Mesenchymal stem cell (in vitro differentiated cells and primary cell): ENCODE results near the gene FASTKD3.

ENCODE experiments used
- DNase-seq: peaks from one replicate; pipeline ENCODE4 v3.0.0-alpha.2; 2013
- H2AFZ ChIP-seq: one replicate; pipeline ENCODE4 v1.6.1; 2013; ENCODE audit warnings: low read depth, mild to moderate bottlenecking, control low read depth, inconsistent platforms, low read length, moderate library complexity
- H2AK5ac ChIP-seq: 2 replicates; pipeline ENCODE4 v1.6.1; 2013; ENCODE audit warnings: low read length, moderate library complexity, mild to moderate bottlenecking, inconsistent platforms; ENCODE audit not compliant: severe bottlenecking
- H2BK120ac ChIP-seq: one replicate; pipeline ENCODE4 v1.6.1; 2013; ENCODE audit warnings: low read depth, mild to moderate bottlenecking, inconsistent platforms, low read length, moderate library complexity
- H2BK12ac ChIP-seq, 2 experiments: one replicate each; pipeline ENCODE4 v1.6.1; 2013; ENCODE audit warnings: inconsistent platforms in 2 of 2, low read length in 2 of 2, mild to moderate bottlenecking in 2 of 2, moderate library complexity in 2 of 2, control low read depth in 1 of 2
- H2BK15ac ChIP-seq: one replicate; pipeline ENCODE4 v1.6.1; 2013; ENCODE audit warnings: mild to moderate bottlenecking, low read depth, inconsistent platforms; ENCODE audit not compliant: poor library complexity, severe bottlenecking
- H2BK5ac ChIP-seq: 2 replicates; pipeline ENCODE4 v1.6.1; 2013; ENCODE audit warnings: low read depth, mild to moderate bottlenecking, low read length, control low read depth, inconsistent platforms; ENCODE audit not compliant: poor library complexity, severe bottlenecking
- H3K14ac ChIP-seq, 2 experiments: one replicate each; pipeline ENCODE4 v1.6.1; 2013; ENCODE audit warnings: inconsistent platforms in 2 of 2, low read length in 2 of 2, control low read depth in 1 of 2, mild to moderate bottlenecking in 1 of 2, moderate library complexity in 1 of 2
- H3K18ac ChIP-seq, 2 experiments: one replicate each; pipeline ENCODE4 v1.6.1; 2013; ENCODE audit warnings: inconsistent platforms in 2 of 2, low read length in 2 of 2, control low read depth in 1 of 2, low read depth in 1 of 2, mild to moderate bottlenecking in 1 of 2
- H3K23ac ChIP-seq, 2 experiments: one replicate each; pipeline ENCODE4 v1.6.1; 2013; ENCODE audit warnings: inconsistent platforms in 2 of 2, low read length in 2 of 2, mild to moderate bottlenecking in 2 of 2, moderate library complexity in 2 of 2, control low read depth in 1 of 2
- H3K27ac ChIP-seq: 2 replicates; pipeline ENCODE4 v1.5.1; 2013; ENCODE audit warnings: mild to moderate bottlenecking, moderate library complexity, low read length, control low read depth, inconsistent platforms; ENCODE audit not compliant: poor library complexity, severe bottlenecking
- H3K27me3 ChIP-seq, 2 experiments: 2 replicates each; pipeline versions ENCODE4 v1.6.1 to v1.7.0; 2013; ENCODE audit warnings: low read length in 2 of 2, mild to moderate bottlenecking in 2 of 2, moderate library complexity in 2 of 2, control low read depth in 1 of 2, inconsistent platforms in 1 of 2; ENCODE audit not compliant: control insufficient read depth in 1 of 2, insufficient read depth in 1 of 2
- H3K36me3 ChIP-seq, 2 experiments: 2 replicates each; pipeline versions ENCODE4 v1.6.1 to v1.7.0; 2013; ENCODE audit warnings: low read length in 2 of 2, control low read depth in 1 of 2, inconsistent platforms in 1 of 2, low read depth in 1 of 2, mild to moderate bottlenecking in 1 of 2; ENCODE audit not compliant: insufficient read depth in 2 of 2, control insufficient read depth in 1 of 2
- H3K4ac ChIP-seq, 2 experiments: one replicate each; pipeline ENCODE4 v1.6.1; 2013; ENCODE audit warnings: inconsistent platforms in 2 of 2, low read length in 2 of 2, mild to moderate bottlenecking in 2 of 2, moderate library complexity in 2 of 2, control low read depth in 1 of 2, low read depth in 1 of 2
- H3K4me1 ChIP-seq: 2 replicates; pipeline ENCODE4 v1.6.1; 2013; ENCODE audit warnings: low read depth, low read length, control low read depth; ENCODE audit not compliant: control insufficient read depth, insufficient read depth
- H3K4me2 ChIP-seq: 2 replicates; pipeline ENCODE4 v1.6.1; 2013; ENCODE audit warnings: low read length, mild to moderate bottlenecking, inconsistent platforms; ENCODE audit not compliant: poor library complexity, severe bottlenecking
- H3K4me3 ChIP-seq, 2 experiments: 2 replicates each; pipeline versions ENCODE4 v1.5.1 to v1.7.0; 2013; ENCODE audit warnings: low read length in 2 of 2, mild to moderate bottlenecking in 2 of 2, control low read depth in 1 of 2, low read depth in 1 of 2; ENCODE audit not compliant: insufficient read depth in 1 of 2
- H3K79me1 ChIP-seq: replicated peaks from 2 replicates; pipeline ENCODE4 v1.6.1; 2013; ENCODE audit warnings: mild to moderate bottlenecking, control low read depth, low read length, inconsistent platforms; ENCODE audit not compliant: poor library complexity, severe bottlenecking
- H3K9ac ChIP-seq: 2 replicates; pipeline ENCODE4 v1.7.0; 2013; ENCODE audit warnings: mild to moderate bottlenecking, low read length, moderate library complexity
- H3K9me3 ChIP-seq: 2 replicates; pipeline ENCODE4 v1.7.0; 2013; ENCODE audit warnings: mild to moderate bottlenecking, low read length; ENCODE audit not compliant: control insufficient read depth
- H4K8ac ChIP-seq: one replicate; pipeline ENCODE4 v1.6.1; 2013; ENCODE audit warnings: inconsistent platforms, mild to moderate bottlenecking, low read length, moderate library complexity
- H4K91ac ChIP-seq: one replicate; pipeline ENCODE4 v1.6.1; 2013; ENCODE audit warnings: mild to moderate bottlenecking, low read length, inconsistent platforms
- WGBS: methylation state at CpG from one replicate; pipeline ENCODE4 v1.1.7; 2013; ENCODE audit warnings: mixed read lengths; 5-methylcytosine and 5-hydroxymethylcytosine counted together

Gene FASTKD3

DNA sequence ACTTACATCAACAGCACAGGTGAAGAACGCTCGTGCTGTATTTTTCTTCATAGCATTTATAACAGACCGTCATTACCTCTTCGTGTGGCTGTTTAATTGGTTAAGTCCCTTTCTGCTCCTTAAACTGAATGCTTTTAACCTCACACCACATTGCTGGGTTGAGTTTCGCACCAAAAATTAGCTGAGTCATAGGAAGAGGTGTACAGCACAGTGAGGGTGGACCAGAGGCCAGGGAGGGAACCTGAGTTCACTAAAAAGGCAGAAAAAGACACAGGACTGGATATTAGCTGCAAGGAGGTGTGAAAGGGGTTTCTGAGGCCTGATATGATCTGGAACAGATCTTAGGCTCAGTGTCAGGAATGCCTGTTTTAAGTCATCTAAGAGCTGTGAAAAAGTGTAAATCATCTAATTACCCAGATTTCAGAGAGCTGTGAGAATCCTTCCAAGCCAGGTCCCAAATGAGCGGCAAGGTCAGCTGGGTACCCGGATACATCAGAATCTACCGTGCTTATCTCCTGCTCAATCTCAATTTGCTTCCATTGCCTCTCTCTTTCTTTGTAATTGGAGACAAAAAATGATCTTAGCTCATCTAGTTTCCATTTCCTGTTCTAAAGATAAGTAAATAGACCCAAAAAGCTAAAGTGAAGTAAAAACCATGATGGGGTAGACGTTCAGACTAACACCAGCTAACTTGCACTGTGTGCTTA, 10.8 kb downstream of the FASTKD3 start:
- no peak overlapping the region for H2AK5ac ChIP-seq
- no peak overlapping the region for H3K18ac ChIP-seq
- H2AFZ ChIP-seq: no peak overlapping the region
- H3K23ac ChIP-seq: no peak overlapping the region
- H3K36me3 ChIP-seq: peaks cover 6 to 52% of the 10 kb centered on the region in 2 experiments
- H2BK5ac ChIP-seq: no peak overlapping the region
- H3K9me3 ChIP-seq: no peaks in the 10 kb centered on the region
- no peak overlapping the region for H3K27ac ChIP-seq
- H3K9ac ChIP-seq: no peak overlapping the region
- H3K14ac ChIP-seq: no peak overlapping the region
- no peak overlapping the region for H3K4me3 ChIP-seq
- no peak overlapping the region for H2BK120ac ChIP-seq
- H3K27me3 ChIP-seq: no peaks in the 10 kb centered on the region
- no peak overlapping the region for H4K91ac ChIP-seq
- no peaks in the 10 kb centered on the region for H3K4me1 ChIP-seq
- H3K4ac ChIP-seq: no peak overlapping the region
- WGBS: 76% methylated on average over 7 of the region's 9 CpGs
- H3K4me2 ChIP-seq: no peak overlapping the region
- no peaks in the 10 kb centered on the region for H3K79me1 ChIP-seq
- DNase-seq: no peak
- no peak overlapping the region for H2BK15ac ChIP-seq
- no peak overlapping the region for H4K8ac ChIP-seq
- no peak overlapping the region for H2BK12ac ChIP-seq

- 79% methylated on average over 5 of the region's 5 CpGs for WGBS
Observed at GRCh38 chr5:7857361-7857760, 11.5 kb downstream of the FASTKD3 start.

GRCh38 chr5:7856855-7857254, 12.0 kb downstream of the FASTKD3 start:
- H3K4me3 ChIP-seq: no peak overlapping the region
- H2BK5ac ChIP-seq: no peak overlapping the region
- no peak overlapping the region for H2AK5ac ChIP-seq
- no peak overlapping the region for H3K27ac ChIP-seq
- H3K27me3 ChIP-seq: no peaks in the 10 kb centered on the region
- no peak overlapping the region for H3K9ac ChIP-seq
- no peak overlapping the region for H3K18ac ChIP-seq
- H2AFZ ChIP-seq: no peak overlapping the region
- no peak overlapping the region for H3K23ac ChIP-seq
- no peak overlapping the region for H3K14ac ChIP-seq
- no peak overlapping the region for H4K91ac ChIP-seq
- no peak overlapping the region for H3K4ac ChIP-seq
- no peaks in the 10 kb centered on the region for H3K79me1 ChIP-seq
- peaks cover 2% of the 10 kb centered on the region for H3K4me1 ChIP-seq
- no peak overlapping the region for H4K8ac ChIP-seq
- no peak overlapping the region for H2BK12ac ChIP-seq
- H3K36me3 ChIP-seq: peaks cover 3 to 40% of the 10 kb centered on the region in 2 experiments
- no peak overlapping the region for H2BK15ac ChIP-seq
- peak; percentile 34 for DNase-seq
- no peak overlapping the region for H2BK120ac ChIP-seq
- no peak overlapping the region for H3K4me2 ChIP-seq
- WGBS: 94% methylated on average over 2 of the region's 2 CpGs
- no peaks in the 10 kb centered on the region for H3K9me3 ChIP-seq

More at GRCh38 chr5:7857361-7857760, 11.5 kb downstream of the FASTKD3 start:
- no peak overlapping the region for H3K4me2 ChIP-seq
- no peak overlapping the region for H2BK12ac ChIP-seq
- H4K8ac ChIP-seq: no peak overlapping the region
- H3K79me1 ChIP-seq: no peaks in the 10 kb centered on the region
- H2BK120ac ChIP-seq: no peak overlapping the region
- H3K4ac ChIP-seq: no peak overlapping the region
- H2AFZ ChIP-seq: no peak overlapping the region
- H2AK5ac ChIP-seq: no peak overlapping the region
- H3K18ac ChIP-seq: no peak overlapping the region
- no peak overlapping the region for H2BK5ac ChIP-seq
- no peak overlapping the region for H4K91ac ChIP-seq
- no peak overlapping the region for H3K4me3 ChIP-seq
- no peaks in the 10 kb centered on the region for H3K27me3 ChIP-seq
- H3K23ac ChIP-seq: no peak overlapping the region
- no peak overlapping the region for H3K9ac ChIP-seq
- no peak overlapping the region for H2BK15ac ChIP-seq
- no peaks in the 10 kb centered on the region for H3K9me3 ChIP-seq
- DNase-seq: no peak
- peaks cover 6 to 45% of the 10 kb centered on the region in 2 experiments for H3K36me3 ChIP-seq
- peaks cover under 1% of the 10 kb centered on the region for H3K4me1 ChIP-seq
- no peak overlapping the region for H3K27ac ChIP-seq
- H3K14ac ChIP-seq: no peak overlapping the region

- Histone ChIP-seq H3K79me1 (no peaks in the 10 kb centered on the region), H2BK15ac (no peak overlapping the region), H2BK120ac (no peak overlapping the region), H3K36me3 (peaks cover 3 to 28% of the 10 kb centered on the region in 2 experiments), H3K27ac (no peak overlapping the region), H3K4me3 (no peak overlapping the region), H3K14ac (no peak overlapping the region), H2BK12ac (no peak overlapping the region), H4K8ac (no peak overlapping the region), H2AFZ (no peak overlapping the region), H3K4me2 (no peak overlapping the region), H2BK5ac (no peak overlapping the region), H3K4ac (no peak overlapping the region), H3K23ac (no peak overlapping the region), H3K4me1 (peaks cover 9% of the 10 kb centered on the region), H3K9me3 (no peaks in the 10 kb centered on the region), H2AK5ac (no peak overlapping the region), H4K91ac (no peak overlapping the region), H3K18ac (no peak overlapping the region), H3K27me3 (peaks cover 0 to 11% of the 10 kb centered on the region in 2 experiments), H3K9ac (no peak overlapping the region)
- no peak for DNase-seq
- WGBS: 84% methylated on average over 3 of the region's 3 CpGs
Observed at GRCh38 chr5:7855611-7856010, 13.2 kb downstream of the FASTKD3 start.
